GM18508 (cell line): ENCODE measurements around the gene RRP8.

Experiments used
- ATAC-seq: cut with Tn5 transposase; IDR thresholded peaks from one replicate; pipeline ENCODE4 v1.9.1; 2021; ENCODE audit warnings: moderate number of reproducible peaks; ENCODE audit not compliant: insufficient read depth, unreplicated experiment

Gene RRP8

GRCh38 chr11:6548641-6549040 lies 54.8 kb downstream of the RRP8 start:
- no peak for ATAC-seq

GRCh38 chr11:6548121-6548520 lies 55.3 kb downstream of the RRP8 start:
- ATAC-seq: no peak

GRCh38 chr11:6547177-6547576 lies 56.2 kb downstream of the RRP8 start:
- no peak for ATAC-seq

GRCh38 chr11:6546735-6547134 lies 56.7 kb downstream of the RRP8 start:
- ATAC-seq: no peak

- ATAC-seq: no peak
Measured at GRCh38 chr11:6545917-6546605, 57.4 kb downstream of the RRP8 start.
